GM12874 (cell line): ENCODE data around the gene HECTD2.

Source experiments
- TF ChIP-seq, protein P1 (sequence below): IDR thresholded peaks from 2 replicates; pipeline ENCODE4 v1.5.1; 2011; ENCODE audit warnings: low read depth, mild to moderate bottlenecking, control low read depth, low read length, moderate library complexity; ENCODE audit not compliant: insufficient read depth

The HECTD2 gene

DNA sequence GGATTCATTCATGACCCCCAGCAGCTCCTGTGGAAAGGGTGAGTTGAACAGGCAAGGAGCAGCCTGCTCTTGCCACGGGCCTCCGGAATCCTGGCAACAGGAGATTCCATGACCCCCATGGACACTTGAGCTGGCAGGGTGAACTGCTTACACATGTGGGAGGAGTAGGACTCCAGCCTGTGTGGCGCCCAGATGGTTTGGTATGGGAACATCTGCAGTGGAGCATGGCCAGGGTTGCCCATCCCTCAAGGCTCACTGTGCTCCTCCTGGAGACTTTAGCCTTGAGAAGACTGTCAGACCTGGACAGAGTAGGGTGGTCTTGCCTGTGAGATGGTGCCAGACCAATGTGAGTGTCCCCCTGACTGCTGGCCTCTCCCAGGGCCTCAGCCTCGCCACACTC is 57.0 kb downstream of the HECTD2 start:
- TF ChIP-seq, protein P1, sequence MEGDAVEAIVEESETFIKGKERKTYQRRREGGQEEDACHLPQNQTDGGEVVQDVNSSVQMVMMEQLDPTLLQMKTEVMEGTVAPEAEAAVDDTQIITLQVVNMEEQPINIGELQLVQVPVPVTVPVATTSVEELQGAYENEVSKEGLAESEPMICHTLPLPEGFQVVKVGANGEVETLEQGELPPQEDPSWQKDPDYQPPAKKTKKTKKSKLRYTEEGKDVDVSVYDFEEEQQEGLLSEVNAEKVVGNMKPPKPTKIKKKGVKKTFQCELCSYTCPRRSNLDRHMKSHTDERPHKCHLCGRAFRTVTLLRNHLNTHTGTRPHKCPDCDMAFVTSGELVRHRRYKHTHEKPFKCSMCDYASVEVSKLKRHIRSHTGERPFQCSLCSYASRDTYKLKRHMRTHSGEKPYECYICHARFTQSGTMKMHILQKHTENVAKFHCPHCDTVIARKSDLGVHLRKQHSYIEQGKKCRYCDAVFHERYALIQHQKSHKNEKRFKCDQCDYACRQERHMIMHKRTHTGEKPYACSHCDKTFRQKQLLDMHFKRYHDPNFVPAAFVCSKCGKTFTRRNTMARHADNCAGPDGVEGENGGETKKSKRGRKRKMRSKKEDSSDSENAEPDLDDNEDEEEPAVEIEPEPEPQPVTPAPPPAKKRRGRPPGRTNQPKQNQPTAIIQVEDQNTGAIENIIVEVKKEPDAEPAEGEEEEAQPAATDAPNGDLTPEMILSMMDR = no peak

DNA sequence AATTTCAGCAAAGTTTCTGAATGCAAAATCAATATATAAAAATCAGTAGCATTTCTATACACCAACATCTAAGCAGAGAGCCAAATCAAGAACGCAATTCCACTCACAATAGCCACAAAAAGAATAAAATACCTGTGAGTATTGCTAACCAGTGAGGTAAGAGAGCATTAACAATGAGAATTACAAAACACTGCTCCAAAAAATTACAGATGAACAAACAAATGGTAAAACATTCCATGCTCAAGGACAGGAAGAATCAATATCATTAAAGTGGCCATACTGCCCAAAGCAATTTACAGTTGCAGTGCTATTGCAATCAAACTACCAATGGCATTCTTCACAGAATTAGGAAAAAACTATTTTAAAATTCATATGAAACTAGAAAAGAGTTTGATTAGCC is 61.5 kb downstream of the HECTD2 start:
- TF ChIP-seq, protein P1 = no peak

DNA sequence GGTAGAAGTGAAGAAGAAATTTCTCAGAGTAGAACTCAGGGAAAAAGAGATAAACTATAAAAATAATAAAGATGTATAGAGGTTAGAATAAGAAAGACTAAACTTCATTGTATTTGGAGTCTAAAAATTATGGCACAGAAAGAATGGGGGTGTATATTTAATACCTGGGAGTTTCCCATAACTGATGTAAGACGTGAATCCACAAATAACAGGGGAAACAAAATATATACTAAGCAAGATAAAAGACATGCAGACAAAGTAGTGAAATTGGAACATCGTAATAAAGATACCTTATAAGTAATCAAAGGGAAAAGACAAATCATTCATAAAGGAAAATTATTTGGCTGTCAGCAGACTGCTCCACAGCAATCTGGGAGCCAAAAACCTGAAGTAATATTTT is 62.8 kb downstream of the HECTD2 start:
- TF ChIP-seq, protein P1 = no peak

DNA sequence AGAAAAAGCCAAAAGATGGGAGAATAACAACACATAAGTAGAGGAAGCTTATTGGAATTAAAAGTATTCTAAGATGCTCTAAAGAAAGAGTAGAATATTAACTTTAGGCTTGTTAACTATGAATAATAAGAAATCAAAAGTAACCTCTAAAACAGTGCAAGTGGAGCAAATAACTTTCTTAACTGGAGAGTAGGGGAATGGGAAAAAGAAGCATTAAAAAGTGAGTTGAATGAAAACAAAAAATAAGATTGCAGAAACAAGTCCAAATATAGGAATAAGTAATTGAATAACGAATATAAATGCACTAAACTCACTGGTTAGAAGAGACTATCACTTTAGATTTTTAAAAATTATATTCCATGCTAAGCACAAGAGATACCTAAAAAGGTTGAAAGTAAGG is 63.9 kb downstream of the HECTD2 start:
- TF ChIP-seq, protein P1 = no peak

DNA sequence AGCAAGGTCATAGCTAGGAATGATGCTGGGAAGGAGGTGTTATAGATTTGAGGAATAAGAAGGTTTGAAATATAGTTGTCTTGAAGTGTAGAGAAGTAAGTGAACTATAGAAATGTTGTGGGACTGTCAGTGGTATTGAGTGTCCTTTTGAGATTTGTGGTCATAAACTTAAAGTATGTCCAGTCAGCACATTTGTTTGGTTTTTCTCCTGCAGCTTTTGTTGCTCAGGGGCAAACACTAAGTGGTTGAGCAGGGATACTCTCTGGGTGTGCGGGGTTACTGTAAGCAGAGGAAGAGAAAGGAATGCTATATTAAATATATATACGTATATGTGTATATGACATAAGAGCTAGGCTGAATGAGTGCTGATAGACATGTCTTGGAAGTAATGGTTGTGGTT is 67.1 kb downstream of the HECTD2 start:
- TF ChIP-seq, protein P1 = no peak

DNA sequence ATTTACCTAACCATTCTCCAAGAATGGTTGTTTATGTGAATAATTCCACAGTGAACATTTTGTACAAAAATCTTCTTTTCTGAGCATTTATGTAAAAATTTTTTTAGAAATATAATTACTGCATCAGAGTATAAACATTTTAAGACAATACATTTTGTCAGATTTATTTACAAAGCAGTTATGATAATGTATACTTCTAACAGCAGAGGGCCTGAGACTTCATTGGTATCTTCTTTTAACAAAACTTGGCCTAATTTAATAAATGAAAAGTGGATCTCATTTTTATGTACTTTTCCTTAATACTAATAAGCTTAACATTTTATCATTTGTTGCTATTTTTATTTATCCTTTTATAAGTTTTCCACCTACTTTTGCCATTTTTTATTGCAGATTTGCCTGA is 69.4 kb downstream of the HECTD2 start:
- TF ChIP-seq, protein P1 = no peak

DNA sequence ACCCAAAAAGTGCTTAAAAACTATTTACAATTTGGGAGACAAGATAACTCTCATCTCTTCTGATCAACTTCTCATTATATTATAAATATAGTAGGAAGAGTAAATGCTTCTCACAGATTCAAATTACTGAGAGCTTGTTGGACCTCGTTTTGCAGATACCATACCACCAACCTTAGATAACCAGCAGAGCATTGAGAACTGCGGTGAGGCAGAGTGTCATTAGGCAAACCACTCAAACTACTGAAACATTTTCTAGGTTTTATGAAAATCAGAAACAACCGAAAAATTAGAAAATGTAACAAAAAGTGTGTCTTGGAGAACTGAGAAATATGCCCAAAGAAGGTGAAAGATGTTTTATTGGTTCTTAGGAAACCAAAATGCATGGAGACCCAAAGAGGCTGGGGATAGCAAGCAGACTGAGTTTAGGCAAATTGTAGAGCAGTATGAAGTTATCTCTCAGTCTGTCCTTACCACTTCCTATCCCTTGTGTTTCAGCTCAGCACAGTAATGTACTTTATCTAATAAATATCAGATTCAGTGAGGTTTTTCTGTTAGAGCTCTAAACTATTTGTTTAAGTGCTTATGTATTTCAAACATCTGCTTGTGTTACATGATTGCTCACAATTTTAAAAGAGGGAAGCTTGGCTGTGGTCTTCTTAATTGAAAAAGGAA is 77.9 kb downstream of the HECTD2 start:
- TF ChIP-seq, protein P1 = no peak
